Thyroid gland (tissue), 4 donors: ENCODE data around the gene LCN10.

Source experiments
- POLR2A ChIP-seq, 2 donors: fragments of 450-650 bp; IDR thresholded peaks; one replicate each; pipeline ENCODE4 v1.6.1; 2017; ENCODE audit warnings: antibody characterized with exemption in 2 of 2, mild to moderate bottlenecking in 2 of 2, moderate library complexity in 1 of 2
- TF ChIP-seq, protein P1 (sequence below), 6 experiments: fragments of 200-600 bp in 3 of 6; fragments of 450-650 bp in 3 of 6; sonication (generic) in 3 of 6; IDR thresholded peaks; one replicate each; pipeline ENCODE4 v1.5.1; 2016 to 2019; ENCODE audit warnings: antibody characterized with exemption in 6 of 6, mild to moderate bottlenecking in 2 of 6, inconsistent platforms in 1 of 6, moderate library complexity in 1 of 6

DNA sequence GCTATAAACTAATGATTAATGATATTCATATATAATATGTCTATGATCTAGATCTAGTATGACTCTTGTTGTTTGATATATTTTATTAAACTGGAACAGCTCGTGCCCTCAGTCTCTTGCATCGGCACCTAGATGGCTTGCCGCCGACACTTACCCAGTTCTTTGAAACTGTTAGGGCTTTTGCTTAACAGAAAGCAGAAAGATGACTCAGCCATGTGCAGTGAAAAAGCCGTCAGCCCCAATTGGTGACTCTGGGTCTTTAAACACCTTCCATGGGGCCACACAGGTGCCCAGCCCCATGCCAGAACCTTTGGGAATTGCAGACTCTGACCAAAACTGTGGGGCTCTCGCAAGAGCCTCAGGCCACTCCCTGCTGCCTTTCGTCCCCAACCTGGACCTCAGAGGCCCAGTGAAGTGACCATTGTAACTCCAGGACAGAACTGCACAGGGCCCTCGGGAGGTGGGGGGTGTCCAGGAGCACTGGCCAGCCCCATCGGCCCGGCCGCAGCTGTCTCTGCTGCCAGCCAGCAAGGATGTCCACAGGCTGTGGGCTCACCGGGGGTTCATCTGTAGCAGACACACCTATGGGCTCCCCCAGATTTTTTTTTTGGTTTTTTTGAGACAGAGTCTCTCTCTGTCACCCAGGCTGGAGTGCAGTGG is 7.8 kb downstream of the LCN10 start:
- TF ChIP-seq, protein P1, sequence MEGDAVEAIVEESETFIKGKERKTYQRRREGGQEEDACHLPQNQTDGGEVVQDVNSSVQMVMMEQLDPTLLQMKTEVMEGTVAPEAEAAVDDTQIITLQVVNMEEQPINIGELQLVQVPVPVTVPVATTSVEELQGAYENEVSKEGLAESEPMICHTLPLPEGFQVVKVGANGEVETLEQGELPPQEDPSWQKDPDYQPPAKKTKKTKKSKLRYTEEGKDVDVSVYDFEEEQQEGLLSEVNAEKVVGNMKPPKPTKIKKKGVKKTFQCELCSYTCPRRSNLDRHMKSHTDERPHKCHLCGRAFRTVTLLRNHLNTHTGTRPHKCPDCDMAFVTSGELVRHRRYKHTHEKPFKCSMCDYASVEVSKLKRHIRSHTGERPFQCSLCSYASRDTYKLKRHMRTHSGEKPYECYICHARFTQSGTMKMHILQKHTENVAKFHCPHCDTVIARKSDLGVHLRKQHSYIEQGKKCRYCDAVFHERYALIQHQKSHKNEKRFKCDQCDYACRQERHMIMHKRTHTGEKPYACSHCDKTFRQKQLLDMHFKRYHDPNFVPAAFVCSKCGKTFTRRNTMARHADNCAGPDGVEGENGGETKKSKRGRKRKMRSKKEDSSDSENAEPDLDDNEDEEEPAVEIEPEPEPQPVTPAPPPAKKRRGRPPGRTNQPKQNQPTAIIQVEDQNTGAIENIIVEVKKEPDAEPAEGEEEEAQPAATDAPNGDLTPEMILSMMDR (IDR thresholded peaks at IDR 0.05) = no peak
- no peak for TF ChIP-seq POLR2A (IDR thresholded peaks at IDR 0.05)
